ENCODE data around the gene SLC22A17. TPM values are rescaled to one million over a fixed set of nuclear protein-coding genes. Genes with fewer than 3 reads are reported as not detected.

SLC22A17 gene
- total and polyA plus RNA-seq, 2 of the 13 experiments (the other 11 are each of a cell fraction or from before 2014, with no cell fraction given) = 0.95 to 1.1 TPM

GRCh38 chr14:23301969-23302289 lies 50.8 kb downstream of the SLC22A17 start (continued):
- no peak for TF ChIP-seq THAP8 (CRISPR knock-in tag; IDR thresholded peaks at IDR 0.05; ENCODE audit: borderline replicate concordance)
- TF ChIP-seq ARID3A (IDR thresholded peaks at IDR 0.05; ENCODE audit: low read depth, low read length) = no peak
- TF ChIP-seq ZIK1 (CRISPR knock-in tag; IDR thresholded peaks at IDR 0.05; ENCODE audit: borderline replicate concordance, low read depth) = peak; percentile 85
- TF ChIP-seq ZBTB40 (IDR thresholded peaks at IDR 0.05) = no peak
- TF ChIP-seq ZBTB40 (CRISPR knock-in tag; IDR thresholded peaks at IDR 0.05) = peak; percentile 85; the same call in 1 of the 2 replicates
- TF ChIP-seq ZSCAN5A (CRISPR knock-in tag; IDR thresholded peaks at IDR 0.05; ENCODE audit: borderline replicate concordance) = peak; percentile 95
